HG03280 (cell line): Measurements from ENCODE around the gene TEX35.
"Not testable (repeated sequence)": the region's sequence is repeated elsewhere in the genome, so short reads cannot be mapped to it uniquely, and the experiment has no call there.

Experiments
- ATAC-seq: cut with Tn5 transposase; IDR thresholded peaks from one replicate; pipeline ENCODE4 v1.9.1; 2021; ENCODE audit warnings: mild to moderate bottlenecking, moderate library complexity; ENCODE audit not compliant: unreplicated experiment

The TEX35 gene

DNA sequence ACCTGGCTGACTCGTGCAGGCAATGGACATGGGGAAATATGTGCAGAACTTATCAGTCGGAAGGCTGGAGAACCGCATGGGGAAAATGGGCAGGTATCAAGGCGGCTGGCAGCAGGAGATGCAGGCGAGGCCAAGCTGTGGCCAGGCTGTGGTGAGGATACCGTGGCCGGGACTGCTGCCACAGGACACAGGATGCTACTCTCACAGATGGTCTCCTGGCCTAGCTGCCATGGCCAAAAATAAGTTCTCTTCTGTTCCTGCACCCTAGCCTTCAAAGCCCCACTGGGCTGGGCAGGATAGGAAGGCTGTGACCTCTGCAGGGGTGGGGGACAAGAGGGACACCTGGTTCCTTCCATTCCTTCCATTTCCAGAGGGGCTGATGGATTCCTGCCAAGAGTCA, 26.4 kb downstream of the TEX35 start:
- ATAC-seq = no peak

DNA sequence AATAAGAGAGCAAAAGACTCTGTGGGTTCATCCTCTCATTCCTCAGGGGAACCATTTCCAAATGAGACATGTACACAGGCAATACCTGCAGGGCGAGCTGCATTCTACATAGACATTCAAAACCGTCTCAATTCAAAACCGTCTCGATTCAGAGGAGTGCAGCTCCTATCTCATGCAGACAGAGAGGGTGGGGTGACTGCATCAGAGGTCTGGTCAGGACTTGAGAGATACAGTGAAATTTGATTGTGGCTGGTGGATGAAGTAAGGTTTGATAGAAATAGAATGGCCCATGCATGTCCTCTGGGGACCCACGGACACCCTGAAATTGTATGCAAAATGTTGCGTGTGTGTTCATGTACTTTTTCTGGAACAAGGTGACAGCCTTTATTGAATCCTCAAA, 27.3 kb downstream of the TEX35 start:
- no peak for ATAC-seq

DNA sequence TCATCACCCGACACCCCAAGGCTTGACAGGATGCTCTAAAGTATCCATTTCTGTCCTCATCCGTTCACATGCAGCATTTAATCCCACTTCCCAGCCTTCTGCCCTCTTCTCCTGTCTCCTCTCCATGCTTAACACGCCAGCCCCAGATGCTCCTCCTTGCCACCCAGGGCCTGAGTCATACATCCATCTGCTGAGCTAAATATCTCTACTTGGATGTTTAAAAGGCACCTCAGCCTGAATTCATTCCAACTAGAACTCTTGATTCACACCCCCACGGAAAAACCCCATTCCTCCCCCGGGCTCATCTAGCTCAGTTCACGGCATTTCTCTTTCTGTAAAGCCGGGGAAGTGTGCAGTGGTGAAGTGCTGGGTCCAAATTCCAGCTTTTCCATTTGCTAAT, 27.7 kb downstream of the TEX35 start:
- ATAC-seq = no peak

DNA sequence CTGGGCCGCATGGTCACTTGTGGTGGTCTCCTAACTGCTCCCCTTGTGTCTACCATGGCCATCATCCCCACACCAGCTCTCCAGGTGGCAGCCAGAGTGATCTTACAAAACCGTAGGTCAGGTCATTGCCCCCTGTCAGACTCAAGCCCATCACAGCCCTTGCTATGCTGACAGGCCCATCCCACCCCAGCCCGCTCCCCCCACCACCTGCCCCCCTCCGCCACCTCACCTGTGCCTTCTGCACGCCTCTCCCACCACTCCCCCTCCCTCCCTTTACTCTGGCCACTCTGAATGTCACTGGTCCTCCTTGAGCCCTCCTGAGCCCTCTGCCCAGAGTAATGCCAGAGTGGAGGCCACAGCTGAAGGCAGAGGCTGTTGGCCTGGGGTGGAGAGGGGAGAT, 28.5 kb downstream of the TEX35 start:
- ATAC-seq = no peak

DNA sequence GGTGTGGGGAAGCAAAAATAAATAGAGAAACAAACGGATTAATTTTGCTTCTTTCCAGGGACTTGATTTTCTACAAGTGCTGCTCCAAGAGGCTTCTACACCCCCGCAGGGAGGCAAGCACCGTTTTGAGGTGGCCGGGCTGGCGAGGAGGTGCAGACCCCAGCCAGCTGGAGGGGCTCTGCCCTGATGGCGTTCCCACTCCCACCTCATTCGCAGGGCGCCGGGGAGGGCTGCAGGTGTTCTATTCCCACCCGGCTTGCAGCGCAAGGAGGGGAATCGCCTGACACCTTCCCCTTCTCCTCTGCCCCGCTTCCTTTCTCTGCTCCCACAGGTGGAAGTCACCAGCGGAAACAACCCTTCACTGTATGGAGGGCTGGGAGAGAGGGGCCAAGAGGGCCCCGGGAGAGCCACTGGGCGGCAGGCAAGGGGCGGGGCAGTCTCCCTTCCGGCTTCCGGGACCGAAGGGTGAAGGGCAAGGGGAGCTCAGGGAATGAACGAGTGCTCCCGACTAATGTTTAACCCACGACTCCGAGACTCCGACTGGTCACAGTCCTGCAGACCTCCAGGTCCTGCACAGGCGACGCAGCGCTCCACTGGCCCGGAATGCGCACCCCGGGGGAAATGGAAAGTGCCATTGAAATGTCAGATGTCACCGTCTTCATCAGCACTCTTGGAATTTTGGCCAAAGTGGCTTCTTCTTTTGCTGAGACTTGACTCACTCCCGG, 29.1 kb downstream of the TEX35 start:
- ATAC-seq = no peak

DNA sequence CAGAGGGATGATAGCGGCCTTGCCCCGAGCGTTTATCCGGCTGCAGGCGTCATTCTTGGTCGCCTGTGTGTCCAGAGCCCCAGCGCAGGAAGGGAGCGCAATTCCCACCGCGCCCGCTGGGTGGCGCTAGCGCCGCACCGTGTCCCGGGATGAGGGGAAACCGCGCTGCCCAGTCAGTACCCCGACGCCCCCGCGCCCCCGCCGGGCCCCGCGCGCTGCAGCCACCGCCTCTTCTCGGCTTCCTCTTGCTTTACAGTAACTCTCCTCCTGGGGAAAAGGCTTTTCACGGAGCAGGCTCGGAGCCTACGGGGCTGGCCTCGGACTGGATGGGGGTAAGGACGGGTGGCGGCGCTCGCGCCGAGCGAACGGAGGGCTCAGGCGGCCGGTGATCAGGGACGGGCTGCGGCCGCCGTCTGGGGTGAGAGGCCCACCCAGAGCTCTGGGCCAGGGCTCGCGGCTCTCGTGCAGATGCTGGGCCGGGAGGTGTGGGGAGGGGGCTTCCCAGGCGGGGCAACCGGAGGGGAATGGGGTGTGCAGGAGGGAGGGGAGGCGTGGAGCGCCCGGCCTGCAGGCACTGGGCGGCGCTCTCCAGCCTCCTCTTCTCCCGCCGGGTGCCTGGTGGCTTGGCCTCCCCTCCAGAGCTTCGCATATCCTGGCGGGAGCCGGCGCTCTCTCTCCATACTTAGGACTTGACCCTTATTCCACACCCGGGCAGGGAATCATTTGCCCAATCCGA, 29.8 kb downstream of the TEX35 start:
- ATAC-seq = peak; percentile 82

DNA sequence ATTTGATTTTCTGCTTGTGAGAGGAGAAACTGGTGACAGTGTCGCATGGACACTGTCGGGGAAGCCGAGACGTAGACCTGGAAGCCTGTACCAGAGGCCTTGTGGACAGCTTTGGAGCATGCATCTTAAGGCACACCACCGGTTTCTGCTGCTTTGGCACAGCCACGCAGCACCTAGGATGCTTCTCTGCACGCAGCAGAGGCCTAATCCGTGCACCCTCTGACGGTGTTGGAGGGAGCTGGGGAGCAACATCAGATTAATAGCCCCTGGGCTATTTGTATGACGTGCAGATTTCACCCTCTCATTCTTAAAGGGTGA, 30.3 kb downstream of the TEX35 start:
- ATAC-seq = peak; percentile 37

DNA sequence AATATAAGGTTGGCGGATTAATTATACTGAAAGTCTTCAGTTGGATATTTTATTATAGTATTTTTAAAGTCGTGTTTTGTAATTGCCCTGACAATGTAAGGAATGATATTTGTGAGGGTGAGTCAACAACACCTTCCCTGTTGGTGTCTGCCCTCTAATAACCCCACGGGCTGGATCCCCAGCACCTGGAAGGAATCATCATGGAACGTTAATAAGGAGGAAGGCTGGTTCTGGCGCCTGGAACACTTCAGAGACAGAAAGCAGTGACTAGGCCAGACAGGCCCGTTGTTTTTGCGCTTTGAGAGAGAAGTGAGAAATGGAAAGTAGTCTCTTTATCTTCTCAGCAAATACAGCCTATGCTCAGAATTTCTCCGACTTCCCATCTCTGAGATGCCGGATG, 31.6 kb downstream of the TEX35 start:
- no peak for ATAC-seq

DNA sequence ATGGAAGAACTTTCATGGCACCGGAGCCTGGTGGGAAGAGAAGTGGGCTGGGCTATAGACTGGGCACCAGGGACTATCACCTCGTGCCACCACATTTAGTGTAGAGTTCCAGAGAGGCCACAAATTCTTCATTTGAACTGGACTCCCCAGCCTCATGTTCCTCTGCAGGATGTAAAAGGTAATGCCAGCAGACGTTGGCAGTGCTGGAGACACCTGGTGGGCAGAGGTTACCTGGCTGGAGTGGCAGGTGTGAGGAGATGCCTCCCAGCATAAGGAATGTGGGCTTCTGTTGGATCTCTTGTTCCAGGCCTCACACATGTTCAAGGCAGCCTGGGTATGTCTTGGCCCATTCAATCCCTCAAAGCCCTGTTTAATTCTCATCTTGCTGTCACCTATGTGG, 35.2 kb downstream of the TEX35 start:
- no peak for ATAC-seq

DNA sequence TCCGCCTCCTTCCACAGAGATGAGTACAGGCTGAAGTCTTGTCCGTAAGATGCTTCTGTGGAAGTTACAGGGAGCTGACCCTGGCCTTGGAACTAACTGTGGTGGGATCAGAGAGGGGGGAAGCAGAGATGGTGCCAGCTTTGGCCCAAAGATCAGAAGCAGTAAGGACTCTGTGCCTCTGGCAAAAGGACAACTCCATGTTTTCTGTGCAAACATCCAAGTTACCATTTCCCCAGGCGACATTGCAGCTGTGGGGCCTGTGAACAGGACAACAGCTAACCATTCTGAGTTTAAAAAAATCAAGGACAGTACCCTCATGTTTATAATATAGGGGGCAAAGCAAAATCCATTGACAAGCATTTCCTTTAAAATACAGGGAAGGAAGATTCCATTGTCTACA, 38.4 kb downstream of the TEX35 start:
- ATAC-seq = no peak

DNA sequence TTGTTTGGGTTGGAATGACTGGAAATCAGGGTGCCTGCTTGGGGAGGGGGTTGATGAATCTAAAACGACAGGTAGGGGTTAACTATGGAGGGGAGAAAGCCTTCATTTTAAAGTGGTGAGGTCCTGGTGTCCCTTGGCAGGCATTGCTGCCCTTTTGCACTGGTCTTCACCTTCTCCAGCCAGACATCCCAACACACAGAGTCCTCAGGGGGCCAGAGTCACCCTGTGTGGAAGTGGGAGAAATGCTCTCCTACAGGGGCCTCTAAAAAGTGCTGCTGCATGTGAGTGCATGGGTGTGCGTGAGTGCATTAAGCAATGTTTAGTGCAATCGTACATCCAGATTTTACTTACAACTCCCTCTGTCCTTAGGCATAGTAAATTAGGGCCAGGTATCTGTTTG, 39.0 kb downstream of the TEX35 start:
- ATAC-seq = no peak

DNA sequence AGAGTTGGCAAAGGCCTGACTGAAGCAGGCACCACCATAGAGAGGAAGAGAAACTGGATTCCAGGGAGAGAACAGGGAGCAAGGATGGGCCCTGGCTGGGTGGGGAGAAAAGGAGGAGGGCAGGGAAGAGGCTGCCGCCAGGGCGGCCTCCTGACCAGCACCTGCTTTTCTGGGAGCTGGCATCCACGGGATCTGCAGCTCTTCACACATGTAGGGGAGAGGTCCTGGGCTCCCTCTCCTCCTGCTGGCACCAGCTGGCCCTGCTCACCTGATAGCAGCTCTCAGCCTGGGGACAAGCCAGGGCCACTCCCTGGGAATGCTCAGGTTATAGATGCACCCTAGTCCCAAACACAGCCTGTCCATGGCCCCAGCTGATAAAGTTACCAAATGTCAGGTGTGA, 39.9 kb downstream of the TEX35 start:
- ATAC-seq = no peak

DNA sequence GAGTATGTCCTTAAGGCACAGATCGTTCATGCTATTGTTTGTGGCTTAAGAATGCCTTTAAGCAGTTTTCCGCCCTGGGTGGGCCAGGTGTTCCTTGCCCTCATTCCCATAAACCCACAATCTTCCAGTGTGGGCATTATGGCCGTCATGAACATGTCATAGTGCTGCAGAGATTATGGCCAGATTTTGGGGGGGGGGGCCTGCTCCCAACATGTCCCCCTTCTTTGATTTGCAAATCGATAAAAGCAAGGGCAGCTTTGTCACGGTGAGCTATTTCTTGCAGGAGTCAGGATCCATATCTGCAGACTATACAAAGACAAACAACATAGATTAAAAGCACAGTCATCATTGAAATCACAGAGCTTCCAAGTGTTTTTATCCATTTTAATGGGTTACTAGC, 41.4 kb downstream of the TEX35 start:
- not testable (repeated sequence) for ATAC-seq

DNA sequence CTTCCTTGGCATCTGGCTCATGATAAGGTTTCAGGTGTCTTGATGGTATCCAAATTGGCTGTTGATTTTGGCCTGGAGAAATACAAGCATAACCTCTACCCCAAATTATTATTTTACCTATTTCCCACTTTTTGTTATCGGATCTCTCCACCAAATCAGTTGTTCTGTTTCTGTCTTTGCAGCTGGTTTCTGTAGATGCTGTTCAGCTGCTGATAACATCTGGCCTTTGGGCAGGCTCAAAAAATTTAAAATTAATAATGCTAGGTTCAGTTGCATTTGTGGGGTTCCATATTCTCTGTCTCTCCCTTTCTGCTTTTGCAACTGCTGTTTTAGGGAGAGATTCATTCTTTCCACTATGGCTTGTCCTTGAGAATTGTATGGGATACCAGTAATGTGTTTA, 42.7 kb downstream of the TEX35 start:
- ATAC-seq = not testable (repeated sequence)

DNA sequence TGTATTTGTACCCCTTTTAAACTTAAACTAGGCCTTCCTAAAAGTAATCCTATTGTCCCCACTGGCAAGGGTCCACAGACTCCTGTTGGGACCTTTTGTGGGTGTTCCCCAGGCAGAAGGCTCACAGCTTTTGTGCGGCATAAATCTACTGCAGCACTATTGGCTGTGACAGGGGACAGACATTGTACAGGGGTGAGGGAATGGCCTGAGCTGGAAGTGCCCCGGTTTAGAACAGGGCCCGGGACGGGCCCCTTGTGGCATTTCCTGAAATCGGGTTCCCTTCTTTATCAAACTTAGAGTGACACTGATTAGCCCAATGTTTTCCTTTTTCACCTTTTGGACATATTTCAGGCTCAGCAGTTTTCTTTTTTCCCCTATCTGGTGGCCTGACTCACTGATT, 45.9 kb downstream of the TEX35 start:
- ATAC-seq = not testable (repeated sequence)

DNA sequence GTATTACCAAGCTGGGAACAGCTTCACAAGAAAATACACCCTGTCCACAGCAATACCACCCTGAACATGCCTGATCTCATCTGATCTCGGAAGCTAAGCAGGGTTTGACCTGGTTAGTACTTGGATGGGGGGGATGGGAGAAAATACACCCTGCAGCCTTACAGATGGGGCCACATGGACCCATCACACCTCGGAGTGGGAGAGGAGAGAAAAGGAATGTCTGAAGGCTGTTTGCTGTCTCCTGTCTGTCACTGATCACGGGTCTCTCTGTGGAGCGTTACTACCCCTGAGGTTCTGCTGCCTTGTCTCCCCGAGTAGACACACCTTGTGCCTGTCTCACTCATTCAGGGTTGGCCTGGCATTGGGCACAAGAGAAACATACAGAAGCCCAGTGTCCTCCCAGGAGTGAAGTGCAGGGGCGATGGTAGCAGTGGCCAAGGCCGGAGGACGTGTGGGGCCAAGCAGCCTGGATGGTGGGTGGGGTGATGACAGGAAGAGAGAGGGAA, 48.0 kb downstream of the TEX35 start:
- ATAC-seq = no peak

DNA sequence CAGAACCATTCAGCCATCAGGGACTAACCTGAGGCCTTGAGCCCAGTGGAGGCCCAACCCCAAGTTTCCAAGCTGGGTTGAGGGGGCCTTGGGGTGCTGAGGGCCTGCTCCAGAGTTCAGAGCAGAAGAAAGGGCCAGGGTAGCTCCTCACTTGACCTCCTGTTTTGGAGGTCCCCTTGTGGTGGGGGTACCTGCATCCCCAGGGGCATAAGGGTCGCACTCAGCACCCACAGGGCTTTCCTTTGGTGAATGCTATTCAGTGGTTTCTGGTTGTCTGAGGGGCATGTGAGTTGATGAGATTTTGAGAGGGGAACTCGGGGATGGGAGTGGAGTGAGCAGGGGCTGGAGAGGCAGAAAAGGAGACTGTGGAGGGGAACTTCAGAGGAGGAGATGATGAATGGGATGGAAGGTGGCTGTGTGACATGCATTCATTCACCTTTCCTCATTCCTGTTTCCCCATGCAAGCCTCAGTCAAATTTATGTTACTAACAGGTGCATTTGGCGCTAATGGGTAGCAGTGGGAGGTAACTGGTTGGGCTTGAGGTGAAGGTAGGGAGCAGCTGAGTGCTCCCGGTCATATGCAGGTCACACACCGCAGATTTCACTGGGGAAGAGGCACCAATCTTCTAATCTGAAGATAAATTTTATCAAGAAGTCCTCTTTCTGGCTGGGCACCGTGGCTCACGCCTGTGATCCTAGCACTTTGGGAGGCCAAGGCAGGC, 50.4 kb downstream of the TEX35 start:
- ATAC-seq = no peak

DNA sequence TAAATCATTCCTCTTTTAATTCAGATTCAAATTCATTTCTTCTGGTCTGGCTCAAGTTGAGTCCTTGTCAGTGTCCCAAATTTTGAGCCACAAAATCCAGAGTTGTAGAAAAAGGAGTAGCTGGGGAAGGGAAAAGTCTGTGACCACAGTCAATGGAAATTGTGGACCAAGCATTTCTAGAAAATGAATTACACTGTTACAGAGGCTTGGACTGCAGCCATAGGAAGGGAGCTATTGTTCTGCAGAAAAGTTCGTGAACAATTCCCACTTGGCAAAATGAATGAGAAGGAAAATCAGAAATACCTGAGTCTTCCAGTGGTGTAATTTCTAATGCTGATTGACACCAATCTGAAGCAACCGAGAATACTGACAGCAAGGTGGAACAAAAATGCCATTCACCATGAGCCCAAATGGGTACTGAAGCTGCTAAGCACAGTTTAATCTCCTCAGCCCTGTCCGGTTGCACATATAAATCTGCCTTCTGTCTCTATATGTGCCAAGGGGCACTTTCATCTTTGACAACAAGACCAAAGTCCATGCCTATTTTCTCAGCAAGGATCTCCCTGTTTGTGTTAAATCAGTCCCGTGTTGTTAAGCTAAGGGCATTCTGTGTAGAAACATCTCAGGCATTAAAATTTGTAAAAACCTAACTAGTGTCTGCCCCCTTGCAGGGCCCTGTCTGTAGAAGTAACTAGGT, 51.3 kb downstream of the TEX35 start:
- ATAC-seq = no peak

DNA sequence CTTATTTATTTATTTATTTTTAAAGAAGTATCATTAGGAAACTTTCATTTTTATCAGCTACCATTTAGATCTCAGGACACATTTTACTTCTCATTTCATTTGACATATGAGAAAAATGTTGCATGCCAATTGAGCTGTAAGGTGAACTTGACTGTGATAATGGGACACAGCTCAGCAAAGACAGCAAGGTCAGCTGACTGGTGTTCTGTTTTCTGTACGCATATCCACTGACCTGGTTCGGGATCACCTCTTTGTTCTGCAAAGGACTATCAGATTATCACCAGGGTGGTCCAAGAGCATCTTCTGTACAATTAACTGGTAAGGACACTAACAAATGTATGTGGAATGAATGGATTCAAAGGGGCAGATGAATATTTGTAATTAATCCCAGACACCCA, 51.9 kb downstream of the TEX35 start:
- no peak for ATAC-seq

DNA sequence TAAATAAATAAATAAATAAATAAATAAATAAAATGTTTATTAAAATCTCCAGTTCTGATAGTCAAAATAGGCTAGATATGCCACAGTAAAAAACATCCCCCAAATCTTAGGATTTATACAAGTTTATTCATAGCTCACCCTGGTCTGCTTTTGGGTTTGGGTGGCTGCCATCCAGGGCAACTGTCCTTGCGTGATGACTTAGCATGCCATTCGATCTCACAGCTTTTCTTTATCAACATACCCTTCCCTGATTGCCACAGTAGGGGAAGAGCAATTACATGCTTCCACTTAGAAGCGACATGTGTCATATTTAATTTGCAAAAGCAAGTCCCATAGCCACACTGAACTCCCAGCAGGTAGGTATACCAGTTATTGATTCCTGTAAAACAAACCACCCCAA, 52.7 kb downstream of the TEX35 start:
- no peak for ATAC-seq

DNA sequence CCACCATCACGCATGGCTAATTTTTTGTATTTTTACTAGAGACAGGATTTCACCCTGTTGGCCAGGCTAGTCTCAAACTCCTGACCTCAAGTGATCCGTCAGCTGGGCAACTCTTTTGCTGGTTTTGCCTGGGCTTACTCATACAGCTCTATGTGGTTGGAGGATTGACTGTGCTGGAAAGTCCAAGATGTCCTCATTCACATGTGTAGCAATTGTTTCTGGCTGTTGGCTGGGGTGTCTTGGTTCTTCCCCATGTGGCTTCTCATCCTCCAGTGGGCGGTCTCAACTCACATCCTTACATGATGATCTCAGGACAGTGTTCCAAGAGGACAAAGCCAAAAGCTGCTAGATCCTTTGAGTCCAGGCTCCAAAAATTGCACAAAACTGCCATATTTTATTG, 53.3 kb downstream of the TEX35 start:
- peak; percentile 70 for ATAC-seq
